Mammary epithelial cell (primary cell): ENCODE data around the gene NLRP11.

Experiments
- EZH2 ChIP-seq: IDR thresholded peaks from 2 replicates; pipeline ENCODE4 v1.6.1; 2012; ENCODE audit warnings: low read length, inconsistent platforms, borderline replicate concordance
- TF ChIP-seq, protein P1 (sequence below), 2 donors: IDR thresholded peaks in 1 of 2; conservative IDR thresholded peaks in 1 of 2; 2 replicates each; pipeline ENCODE4 v1.5.1; 2011 to 2012; ENCODE audit warnings: inconsistent platforms in 2 of 2, low read length in 2 of 2, mild to moderate bottlenecking in 2 of 2, control low read depth in 1 of 2, low read depth in 1 of 2; ENCODE audit not compliant: insufficient read depth in 1 of 2; ENCODE audit errors: extremely low read depth in 1 of 2

GRCh38 chr19:55812449-55812848, 19.4 kb downstream of the NLRP11 start:
- TF ChIP-seq, protein P1, sequence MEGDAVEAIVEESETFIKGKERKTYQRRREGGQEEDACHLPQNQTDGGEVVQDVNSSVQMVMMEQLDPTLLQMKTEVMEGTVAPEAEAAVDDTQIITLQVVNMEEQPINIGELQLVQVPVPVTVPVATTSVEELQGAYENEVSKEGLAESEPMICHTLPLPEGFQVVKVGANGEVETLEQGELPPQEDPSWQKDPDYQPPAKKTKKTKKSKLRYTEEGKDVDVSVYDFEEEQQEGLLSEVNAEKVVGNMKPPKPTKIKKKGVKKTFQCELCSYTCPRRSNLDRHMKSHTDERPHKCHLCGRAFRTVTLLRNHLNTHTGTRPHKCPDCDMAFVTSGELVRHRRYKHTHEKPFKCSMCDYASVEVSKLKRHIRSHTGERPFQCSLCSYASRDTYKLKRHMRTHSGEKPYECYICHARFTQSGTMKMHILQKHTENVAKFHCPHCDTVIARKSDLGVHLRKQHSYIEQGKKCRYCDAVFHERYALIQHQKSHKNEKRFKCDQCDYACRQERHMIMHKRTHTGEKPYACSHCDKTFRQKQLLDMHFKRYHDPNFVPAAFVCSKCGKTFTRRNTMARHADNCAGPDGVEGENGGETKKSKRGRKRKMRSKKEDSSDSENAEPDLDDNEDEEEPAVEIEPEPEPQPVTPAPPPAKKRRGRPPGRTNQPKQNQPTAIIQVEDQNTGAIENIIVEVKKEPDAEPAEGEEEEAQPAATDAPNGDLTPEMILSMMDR (conservative IDR thresholded peaks at IDR 0.05 in 1 of 2, IDR thresholded peaks at IDR 0.05 in 1 of 2; ENCODE audit: extremely low read depth in 1 of 2, insufficient read depth in 1 of 2, low read depth in 1 of 2, low read length in 2 of 2), result no peak
- no peak for TF ChIP-seq EZH2
